ENCODE results near the gene MRPL34.

The MRPL34 gene

DNA sequence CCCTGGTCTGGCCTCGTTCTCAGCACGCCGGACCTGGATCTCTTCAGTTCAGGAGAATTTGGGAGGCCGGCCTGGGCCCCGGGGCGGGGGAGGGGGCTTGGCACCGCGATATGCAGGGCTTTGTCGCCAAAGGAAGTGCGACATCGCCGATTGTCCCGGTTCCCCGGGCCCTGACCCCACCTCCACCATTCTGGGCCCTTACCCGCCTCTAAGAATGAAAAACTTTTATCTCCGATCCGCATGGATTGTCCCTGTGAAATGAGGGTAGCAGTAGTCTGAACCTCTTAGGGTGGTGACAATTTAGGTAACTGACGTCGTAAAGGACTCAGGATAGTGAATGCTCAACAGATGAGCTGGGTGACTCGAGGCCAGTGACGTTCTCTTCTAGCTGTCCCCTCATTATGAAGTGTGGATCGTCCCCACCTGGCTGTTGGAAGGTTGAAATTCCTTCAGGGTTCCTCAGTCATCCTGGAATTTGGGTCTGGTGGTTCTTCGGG lies 4.3 kb downstream of the MRPL34 start:
- DNase-seq (ENCODE audit: low read depth) = no peak

DNA sequence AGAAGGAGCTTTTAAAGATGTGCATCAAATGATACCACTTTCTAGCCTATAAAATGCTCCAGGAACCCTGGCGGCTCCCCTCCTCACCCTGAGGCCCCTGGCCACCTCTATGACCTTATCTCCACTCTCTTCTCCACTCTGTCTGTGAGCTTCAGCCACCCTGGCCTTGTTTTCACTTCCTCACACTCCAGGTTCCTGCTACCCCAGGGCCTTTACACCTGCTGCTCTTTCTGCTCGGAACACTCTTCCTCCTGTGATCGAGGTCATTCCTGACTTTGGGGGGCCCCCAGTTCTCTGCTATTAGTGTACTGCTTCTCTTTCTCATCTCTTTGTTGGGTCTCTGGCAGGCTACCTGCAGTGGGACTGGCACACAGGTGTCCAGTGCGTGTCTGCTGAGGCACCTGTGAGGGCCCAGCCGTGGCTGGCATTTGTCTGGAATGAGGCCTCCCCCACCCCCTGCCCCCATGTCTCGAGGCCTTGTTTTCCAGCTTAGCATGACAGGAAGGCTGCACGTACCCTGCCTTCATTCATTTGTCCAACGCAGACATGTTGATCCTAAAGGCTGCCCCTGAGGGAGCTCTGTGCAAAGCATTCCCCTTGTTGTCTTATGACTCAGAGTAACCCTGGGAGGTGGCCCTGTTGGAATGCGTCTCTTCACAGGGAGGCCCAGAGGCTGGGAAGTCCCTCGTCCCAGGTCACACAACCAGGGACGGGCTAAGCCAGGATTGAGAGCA lies 6.0 kb downstream of the MRPL34 start:
- no peak for DNase-seq (ENCODE audit: low read depth)

DNA sequence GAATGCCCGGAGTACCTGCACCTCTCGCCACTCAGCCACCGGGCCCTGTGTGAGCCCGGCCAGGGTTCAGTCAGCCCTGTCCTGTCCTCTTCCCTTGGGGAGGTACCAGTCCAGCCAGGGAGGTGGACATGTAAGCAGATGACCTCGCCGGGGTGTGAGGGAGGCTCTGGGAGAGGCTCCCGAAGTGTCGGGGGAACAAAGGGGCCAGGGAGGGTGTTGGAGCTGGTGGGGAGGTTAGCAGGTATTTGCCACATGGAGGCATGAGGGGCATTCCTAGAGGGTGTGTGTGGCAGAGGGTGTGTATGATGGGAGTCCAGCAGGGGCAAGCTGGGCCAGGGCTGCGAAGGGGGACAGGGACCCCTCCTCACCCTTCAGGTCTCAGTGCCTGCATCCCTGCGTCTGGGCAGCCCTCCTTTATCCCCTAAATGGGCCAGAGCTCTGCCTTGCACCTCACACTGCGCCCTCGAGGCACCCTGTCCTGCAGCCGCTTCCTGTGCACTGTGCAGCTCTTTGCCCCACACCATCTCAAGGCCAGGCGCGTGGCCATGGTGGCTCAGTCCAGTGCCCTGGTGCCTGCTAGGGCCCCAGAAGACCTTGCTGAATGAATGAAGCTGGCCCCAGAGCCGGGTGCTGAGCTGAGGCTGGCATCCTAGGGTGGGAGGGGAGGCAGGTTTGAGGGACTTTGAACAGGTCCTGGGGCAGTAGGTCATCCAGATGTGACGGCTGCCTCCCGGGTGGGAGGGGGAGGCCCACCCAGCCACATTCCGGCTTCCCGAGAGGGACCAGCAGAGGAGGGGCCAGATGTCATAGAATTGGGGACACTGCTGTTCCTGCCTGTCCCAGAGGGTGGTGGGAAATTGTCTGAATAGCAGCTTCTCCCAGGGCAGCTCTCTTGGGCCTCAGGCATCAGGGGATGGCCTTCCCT lies 6.8 kb downstream of the MRPL34 start:
- DNase-seq (ENCODE audit: low read depth) = no peak

DNA sequence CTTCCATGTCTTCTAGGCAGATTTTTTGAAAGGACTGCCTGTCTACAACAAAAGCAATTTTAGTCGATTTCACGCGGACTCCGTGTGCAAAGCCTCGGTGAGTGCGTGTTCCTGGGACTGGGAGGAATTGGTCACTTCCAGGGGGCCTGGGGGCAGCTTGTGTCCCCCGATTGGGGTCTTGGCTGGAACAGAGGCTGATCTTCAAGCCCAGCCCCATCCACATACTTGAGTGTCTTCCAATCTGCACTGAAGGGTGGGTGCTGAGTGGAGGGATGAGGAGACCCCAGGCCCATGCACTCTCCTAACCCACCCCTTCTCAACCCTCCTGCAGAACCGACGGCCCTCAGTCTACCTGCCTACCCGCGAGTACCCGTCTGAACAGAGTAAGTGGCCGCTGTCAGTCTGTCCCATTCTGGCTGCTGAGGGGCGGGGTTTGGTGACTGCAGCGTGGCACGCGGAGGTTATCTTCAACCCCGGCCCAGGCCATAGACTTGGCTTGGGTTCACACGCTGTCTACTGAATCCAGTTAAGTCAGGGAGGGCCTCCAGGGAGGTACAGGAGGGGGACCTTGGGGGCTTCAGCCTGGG lies 8.4 kb downstream of the MRPL34 start:
- DNase-seq (ENCODE audit: low read depth) = no peak

DNA sequence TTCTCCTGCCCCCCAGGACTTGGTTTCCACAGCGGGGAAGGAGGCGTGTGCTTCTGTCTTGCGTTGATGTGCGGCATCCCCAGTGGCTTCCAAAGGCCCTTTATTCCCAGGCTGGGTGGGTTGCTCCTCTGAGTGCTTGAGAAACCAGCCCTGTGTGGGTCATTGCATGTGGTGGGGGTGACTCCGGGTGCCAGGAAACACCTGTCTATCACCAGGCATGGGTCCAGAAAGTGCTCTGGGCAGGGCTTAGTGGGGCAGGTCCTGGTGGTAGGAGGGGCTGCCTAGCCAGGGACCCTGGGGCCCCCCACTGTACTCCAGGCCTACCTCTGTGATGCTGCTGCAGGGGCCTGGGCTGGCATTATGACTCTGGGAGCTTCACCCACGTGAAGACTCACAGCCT lies 13.3 kb downstream of the MRPL34 start:
- DNase-seq (ENCODE audit: low read depth) = no peak

DNA sequence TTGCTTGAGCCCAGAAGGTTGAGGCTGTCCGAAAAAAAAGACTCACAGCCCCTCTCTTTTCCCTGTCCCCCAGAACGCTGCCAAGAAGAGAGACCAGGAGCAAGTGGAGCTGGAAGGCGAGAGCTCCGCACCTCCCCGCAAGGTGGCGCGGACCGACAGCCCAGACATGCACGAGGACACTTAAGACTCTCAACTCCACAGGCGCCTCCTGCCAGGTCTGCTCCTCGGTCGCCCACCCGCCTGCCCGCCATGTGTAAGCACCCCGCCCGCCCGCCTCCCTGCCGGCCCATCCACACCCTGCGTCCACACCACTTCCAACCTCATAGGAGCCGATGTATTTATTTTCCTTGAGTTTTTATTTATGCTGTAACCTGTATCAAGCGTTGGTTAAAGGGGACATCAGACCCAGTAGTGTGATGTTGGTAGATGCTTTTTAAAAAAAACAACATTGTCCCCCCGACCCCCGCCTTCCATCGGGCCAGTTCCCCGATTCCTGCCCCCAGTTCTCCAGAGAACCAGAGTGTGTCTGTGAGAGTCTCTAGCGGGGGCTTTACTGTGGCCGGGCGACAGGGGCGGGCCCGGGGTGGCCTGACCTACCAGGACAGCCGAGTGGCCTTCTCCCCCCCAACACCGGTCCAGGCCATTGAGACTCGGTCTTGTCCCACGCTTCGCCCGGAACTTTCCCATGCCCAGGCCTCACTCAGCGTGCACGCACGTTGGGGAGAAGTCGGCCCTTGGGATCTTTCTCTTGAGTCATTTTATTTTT lies 14.0 kb downstream of the MRPL34 start:
- DNase-seq (ENCODE audit: low read depth) = no peak

DNA sequence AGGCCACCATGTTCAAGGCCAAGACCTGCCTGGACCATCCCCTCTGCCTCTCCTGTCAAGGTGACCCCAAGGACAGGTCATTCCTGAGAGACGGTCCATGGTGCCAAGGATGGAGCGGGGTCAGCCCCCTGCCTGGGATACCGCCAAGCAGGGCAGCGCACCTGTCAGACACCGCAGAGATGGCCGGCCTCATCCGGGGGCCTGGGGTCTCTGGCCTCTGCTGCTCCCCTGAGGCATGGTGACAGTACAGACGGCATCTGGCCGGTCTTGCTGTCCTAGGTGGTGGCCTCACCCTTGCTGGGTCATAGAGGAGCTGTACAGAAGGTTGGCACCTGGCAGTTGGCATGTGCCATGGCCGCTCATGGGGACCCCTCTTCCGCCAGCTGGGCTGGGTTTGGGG lies 14.8 kb downstream of the MRPL34 start:
- no peak for DNase-seq (ENCODE audit: low read depth)

DNA sequence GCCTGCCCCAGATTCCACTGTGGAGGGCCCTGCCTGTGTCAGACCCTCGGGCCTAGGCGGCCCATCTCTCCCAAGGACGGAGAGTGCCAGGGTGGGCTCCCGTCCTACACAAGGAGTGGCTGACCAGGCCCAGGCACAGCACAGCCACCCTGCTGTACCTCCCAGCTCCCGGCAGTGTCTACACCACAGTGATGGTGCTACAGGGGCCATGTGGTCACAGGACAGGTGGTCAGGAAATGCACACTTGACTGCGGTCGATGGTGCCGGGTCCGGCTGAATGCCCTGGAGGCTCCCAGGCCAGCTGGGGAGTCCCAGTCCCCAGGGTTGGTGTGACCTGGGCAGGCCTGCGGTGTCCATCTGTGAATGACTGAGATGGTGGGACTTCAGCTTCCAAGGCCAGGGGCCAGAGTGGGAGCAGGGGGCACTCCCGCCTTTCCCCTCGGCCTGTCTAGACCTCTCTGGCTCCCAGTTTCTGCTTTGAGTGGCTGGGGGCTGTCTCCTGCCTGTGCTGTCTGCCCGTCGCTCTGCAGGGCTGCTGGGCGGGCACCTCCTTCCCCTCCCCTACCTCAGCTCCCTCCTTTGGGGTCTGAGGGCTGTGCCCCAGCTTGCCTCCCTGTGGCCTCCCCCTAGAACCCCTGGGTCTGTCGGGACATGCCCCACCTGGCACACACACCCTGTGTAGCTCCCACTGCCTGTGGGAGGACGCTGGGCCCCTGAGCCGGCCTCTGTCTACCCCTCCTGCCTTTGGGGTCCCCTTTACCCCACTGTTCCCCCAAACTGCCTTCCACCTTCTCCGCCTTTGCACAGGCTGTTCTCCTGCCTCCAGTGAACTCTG lies 16.2 kb downstream of the MRPL34 start:
- no peak for DNase-seq (ENCODE audit: low read depth)

DNA sequence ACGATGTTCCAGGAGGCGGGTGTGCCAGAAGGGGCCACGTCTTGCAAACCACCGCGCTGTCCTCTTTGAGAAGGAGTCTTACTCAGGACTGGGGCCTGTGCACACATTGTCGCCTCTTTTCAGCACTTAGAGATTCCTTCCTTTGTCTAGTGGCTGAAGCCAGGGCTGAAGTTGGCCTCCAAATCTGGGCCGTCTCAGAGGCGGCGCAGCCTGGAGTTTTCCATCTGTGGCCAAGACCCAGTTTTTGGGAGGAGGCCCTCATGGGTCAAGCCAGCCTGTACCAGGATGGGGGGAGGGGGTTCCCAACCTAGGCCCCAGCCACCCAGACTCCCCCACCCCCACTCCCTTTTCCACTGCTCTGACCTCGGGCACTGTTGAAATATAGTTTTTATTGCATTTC lies 17.2 kb downstream of the MRPL34 start:
- DNase-seq (ENCODE audit: low read depth) = no peak

DNA sequence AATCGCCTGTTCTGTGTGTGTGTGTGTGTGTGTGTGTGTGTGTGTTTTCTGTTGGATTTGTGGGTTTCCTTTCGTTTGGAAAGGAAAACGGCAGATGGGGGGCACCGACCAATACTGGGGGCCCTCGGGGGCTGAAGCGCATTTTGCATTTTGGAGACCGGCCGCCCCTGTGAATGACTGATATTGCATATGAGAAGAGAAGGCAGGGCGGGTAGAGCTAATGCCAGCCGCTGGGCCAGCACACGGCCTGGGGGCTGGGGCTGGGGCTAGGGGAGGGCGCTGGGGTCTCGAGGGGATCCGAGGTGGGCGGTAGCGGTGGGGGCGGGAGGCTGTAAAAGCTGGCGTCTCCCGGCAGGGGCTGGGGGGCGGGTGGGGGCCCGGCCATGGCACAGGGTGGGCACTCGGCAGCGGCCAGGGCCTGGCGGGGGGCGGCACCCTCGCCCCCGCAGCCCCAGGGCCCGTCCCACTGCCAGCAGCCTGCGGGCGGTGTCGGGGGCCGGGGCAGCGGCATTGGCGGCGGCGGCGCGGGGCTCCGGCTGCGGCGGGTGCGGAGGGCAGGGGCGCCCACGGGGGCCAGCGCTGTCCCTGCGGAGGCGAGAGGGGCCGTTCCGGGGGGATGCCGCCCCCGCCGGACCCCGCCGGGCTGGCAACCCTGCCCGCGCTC lies 17.8 kb downstream of the MRPL34 start:
- DNase-seq (ENCODE audit: low read depth) = no peak

DNA sequence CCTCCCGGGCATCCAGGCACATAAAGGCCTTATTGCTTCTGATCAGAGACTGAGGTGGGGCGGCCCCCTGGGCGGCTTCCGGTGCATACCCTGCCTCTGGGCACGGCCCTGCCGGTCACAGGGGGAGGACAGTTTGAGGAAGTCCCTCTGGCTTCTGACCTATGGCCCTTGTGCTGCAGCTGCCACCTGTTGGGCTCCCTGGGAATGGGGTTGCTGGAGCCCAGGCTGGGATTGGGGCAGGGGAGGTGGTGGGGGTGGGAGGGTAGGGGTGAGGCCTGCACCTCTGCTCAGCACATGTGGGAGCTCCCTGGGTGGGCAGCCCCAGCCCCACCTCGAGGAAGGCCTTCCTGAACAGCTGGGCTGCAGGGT lies 18.3 kb downstream of the MRPL34 start:
- no peak for DNase-seq (ENCODE audit: low read depth)

DNA sequence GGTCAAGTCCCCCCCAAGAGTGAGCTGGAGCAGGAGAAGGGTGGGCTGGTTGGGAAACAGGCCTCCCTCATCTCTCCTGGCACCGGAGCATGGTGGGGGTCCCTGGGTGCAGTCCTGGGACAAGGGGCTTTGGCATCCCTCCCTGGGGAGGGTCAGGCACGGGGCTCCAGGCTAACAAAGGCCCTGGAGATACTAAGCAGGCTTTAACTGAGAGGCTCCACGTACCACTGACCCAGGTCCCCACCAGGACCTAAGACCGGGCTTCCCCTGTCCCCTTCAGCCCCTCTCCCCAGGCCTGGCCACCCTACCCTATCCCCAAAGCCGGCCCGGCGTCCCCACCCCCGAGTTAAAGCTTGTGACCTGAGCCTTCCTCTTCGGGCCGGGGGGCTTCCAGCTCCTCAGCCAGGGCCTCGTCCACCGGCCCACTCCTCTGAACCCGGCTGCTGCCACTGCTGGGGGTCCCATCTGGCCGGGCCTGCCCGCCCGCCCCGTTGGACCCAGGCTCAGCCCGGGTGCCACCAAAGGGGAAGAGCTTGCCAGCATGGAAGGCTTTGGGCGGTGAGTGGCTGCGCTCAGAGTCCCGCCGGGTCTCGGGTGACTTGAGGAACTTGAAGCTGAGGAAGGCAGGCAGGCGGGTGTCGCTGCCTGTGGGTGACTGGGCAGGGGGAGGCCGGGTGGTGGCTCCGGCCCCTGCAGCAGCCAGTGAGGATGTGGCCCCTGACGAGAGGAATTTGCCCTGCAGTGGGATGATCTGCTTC lies 18.9 kb downstream of the MRPL34 start:
- DNase-seq (ENCODE audit: low read depth) = no peak

DNA sequence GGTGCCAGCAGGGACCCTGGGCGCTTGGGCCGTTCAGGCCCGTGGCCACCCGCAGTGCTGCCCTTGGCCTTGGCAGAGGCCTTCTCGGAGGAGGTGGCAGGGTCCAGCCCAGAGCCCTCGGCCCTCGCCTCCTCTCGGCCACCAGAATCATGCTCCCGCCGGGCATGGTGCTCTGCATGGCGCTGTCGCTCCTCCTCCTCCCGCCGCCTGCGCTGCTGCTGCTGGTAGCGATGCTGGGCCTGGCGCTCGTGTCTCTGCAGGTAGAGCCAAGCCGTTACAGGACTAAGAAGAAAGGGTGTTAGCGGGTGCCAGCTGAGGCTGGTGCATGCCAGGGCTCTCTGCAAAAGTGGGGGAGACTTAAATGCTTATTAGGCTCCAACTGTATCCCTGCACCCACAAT lies 19.5 kb downstream of the MRPL34 start:
- no peak for DNase-seq (ENCODE audit: low read depth)

DNA sequence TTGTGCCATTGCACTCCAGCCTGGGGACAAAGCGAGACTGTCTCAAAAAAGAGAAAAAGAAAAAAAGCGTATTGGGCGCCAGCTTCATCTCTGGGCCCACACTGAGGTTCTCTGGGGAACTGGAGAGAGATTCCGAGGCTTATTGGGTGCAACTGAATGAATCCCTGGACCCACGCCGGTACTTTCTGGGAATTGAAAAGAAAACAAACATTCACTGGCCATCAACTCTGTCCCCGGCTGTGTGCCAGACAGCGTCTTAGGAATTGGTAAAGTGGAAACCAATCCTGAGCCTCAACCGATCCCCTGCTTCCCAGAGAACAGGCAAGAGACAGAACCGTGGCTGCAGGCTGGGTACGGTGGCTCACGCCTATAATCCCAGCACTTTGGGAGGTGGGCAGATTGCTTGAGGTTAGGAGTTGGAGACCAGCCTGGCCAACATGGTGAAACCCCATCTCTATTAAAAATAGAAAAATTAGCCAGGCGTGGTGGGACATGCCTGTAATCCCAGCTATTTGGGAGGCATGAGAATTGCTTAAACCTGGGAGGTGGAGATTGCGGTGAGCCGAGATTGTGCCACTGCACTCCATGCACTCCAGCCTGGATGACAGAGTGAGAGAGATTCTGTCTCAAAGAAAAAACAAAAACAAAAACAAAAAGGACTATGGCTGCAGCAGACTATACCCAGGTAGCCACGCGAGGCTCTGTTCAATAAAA lies 20.4 kb downstream of the MRPL34 start:
- no peak for DNase-seq (ENCODE audit: low read depth)

DNA sequence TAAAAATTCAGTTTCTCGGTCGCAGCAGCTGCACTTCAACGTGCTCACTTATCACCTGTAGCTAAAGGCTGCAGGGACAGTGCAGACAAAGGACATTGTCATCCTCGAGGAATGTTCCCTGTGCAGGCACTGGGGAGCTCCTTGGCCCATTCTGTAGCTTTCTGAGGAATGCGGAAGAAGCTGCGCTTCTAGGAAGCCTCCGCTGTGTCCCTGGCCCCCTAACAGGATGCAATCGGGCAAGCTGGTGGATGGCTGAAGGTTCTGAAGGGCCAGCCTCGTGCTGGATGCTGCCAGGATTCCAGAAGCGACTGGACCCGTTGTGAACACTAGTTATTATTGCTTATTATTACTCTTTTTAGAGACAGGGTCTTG lies 20.9 kb downstream of the MRPL34 start:
- no peak for DNase-seq (ENCODE audit: low read depth)

DNA sequence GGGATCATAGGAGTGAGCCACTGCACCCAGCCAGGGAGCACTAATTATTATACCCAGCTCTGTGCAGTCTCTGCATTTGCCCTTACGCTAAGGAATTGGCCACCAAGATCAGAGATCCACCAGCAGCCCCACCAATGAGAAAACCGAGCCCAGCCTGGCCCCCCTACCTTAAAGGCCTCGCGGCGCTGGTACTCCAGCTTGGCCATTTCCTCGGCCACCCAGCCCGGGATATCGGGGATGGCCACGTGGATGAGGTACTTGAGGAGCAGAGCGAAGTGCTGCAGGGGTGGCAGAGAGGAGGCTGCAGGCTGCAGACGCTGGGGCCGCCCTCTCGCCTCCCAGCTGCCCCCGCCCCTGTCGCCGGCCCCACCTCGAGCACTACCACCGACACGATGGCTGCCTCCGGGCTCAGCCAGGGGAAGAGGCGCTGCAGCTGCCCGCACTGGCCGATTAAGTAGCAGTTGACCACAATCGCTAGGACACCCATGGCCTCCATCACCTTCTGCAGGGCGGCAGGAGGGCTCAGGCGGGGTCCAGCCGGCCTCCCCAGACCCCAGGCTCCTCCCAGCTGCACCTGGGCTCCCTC lies 21.5 kb downstream of the MRPL34 start:
- no peak for DNase-seq (ENCODE audit: low read depth)

DNA sequence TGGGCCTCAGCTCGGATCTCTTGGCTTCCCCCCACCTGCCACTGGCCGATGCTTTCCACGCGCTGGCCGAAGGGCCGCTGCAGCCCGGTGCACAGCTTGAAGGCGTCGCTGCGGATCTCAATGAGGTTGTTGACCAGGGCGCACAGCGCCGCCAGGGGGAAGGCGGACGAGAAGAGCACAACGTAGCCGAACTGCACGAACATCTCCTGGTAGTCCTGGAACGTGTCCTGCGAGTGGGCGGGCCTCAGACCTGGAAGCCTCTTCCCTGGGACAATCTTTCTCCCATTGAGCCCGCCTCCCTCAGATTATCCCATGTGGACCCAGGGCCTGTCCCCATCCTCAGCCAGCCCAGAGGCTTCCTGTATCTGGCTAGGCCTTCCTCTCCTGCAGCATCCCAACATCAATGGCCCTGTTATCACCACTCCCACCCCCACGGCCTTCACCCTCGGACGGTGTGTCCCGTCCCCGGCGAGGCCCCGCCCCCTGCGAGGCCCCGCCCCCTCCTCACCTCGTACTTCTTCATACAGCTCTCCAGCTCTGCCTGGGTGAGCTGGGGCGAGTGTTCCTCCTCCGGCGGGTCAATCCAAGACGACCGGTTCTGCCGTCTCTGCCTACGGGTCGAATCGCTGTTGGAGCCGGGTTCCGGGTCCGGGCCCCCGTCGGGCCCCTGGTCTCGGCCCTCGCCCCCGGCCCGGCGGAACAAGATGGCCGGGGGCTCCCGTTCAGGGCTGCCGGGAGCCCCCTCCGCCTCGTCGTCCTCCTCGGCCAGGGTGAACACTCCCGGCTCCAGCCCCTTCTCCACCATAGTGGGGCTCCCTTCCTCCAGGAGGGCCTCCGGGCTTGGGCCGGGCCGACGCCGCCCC lies 22.2 kb downstream of the MRPL34 start:
- no peak for DNase-seq (ENCODE audit: low read depth)

Measured in non-pigmented ciliary epithelial cell (primary cell).